LNCaP clone FGC (cell line): ENCODE results near the gene SLC29A1.

Experiments used
- DNase-seq: peaks from one replicate; pipeline ENCODE4 v3.0.0-alpha.2; 2011; ENCODE audit warnings: low read depth
- H3K4me3 ChIP-seq: 2 replicates; pipeline ENCODE4 v1.5.1; 2011; ENCODE audit warnings: mild to moderate bottlenecking, low read depth, low read length, control low read depth
- TF ChIP-seq, protein P1 (sequence below): IDR thresholded peaks from 2 replicates; pipeline ENCODE4 v1.5.1; 2012; ENCODE audit warnings: mild to moderate bottlenecking; ENCODE audit not compliant: control insufficient read depth, insufficient read depth; ENCODE audit errors: extremely low read depth

Gene SLC29A1

DNA sequence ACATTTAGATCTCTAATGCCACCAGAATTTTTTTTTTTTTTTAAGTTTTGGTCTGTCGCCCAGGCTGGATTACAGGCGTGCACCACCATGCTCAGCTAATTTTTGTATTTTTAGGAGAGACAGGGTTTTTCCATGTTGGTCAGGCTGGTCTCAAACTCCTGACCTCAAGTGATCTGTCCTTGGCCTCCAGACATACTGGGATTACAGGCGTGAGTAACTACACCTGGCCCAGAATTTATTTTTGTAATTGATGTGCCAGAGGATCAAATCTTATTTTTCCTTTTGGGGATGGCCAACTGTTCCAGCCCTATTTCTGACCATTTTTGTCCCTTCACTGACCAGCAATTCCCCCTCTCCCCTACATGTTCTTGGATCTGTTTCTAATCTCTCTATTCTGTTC lies 24.7 kb upstream of the SLC29A1 start:
- TF ChIP-seq, protein P1, sequence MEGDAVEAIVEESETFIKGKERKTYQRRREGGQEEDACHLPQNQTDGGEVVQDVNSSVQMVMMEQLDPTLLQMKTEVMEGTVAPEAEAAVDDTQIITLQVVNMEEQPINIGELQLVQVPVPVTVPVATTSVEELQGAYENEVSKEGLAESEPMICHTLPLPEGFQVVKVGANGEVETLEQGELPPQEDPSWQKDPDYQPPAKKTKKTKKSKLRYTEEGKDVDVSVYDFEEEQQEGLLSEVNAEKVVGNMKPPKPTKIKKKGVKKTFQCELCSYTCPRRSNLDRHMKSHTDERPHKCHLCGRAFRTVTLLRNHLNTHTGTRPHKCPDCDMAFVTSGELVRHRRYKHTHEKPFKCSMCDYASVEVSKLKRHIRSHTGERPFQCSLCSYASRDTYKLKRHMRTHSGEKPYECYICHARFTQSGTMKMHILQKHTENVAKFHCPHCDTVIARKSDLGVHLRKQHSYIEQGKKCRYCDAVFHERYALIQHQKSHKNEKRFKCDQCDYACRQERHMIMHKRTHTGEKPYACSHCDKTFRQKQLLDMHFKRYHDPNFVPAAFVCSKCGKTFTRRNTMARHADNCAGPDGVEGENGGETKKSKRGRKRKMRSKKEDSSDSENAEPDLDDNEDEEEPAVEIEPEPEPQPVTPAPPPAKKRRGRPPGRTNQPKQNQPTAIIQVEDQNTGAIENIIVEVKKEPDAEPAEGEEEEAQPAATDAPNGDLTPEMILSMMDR, result no peak
- H3K4me3 ChIP-seq, result no peak overlapping the region
- DNase-seq, result no peak

DNA sequence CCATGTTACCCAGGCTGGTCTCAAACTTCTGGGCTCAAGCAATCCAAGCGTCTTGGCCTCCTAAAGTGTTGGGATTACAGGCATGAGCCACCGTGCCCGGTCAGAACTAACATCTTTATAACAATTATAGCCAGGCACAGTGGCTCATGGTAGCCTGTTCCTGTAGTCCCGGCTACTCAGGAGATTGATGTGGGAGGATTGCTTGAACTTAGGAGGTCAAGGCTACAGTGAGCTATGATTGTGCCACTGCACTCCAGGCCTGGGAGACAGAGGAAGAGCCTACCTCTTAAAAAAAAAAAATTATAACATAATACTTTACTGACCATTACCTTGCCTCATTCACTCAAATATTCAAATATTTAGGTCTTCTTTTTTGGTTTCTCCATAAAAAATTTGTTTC lies 23.5 kb upstream of the SLC29A1 start:
- H3K4me3 ChIP-seq, result no peak overlapping the region
- TF ChIP-seq, protein P1, result no peak
- no peak for DNase-seq

DNA sequence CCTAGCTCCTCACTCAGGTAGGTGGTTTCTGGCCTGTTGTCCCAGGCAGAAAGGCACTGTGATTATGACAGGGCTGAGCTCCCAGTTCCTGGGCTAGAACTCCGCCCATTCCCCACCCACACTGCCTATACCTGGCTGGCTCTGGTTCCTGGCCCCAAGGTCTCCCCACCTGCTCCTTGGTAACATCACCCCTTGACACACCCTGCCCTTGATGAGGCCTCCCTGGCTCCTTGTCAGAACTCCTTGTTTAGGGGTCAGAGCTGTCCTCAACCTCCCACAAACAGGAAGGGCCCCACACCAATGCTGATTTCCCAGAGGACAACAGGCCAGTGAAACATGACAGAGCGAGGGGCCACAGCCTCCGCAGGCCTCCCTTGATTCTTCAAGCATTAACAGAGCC lies 22.2 kb upstream of the SLC29A1 start:
- no peak overlapping the region for H3K4me3 ChIP-seq
- DNase-seq, result no peak
- TF ChIP-seq, protein P1, result no peak

DNA sequence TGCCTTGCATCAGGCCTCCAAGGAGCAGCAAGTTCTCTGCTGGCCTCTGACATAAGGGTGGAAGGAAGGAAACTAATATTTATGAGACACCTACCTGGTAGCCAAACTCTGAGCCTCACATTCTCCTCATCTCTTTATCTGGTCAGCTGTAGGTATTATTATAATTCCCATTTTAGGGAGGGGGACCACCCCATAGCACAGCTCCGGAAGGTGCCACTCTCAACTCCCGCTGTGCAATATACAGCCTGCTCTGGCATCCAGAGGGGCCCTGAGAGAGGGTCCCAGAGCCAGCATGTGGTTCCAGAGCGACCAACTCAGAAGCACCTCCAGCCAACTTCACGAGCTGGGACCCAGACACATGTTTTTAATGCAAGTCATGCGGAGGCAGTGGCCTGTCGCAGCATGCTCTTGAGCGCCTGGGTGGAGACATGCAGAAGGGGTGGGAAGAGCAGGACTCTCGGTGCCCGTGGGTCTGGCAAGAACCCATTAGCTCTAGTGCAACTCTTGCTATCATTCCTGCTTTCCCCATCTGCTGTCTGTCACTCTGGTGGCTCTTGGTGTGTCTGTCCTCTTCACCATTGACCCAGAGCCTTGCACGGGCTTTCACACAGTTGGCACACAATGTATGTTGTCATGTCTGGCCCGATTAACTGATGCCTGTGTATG lies 21.6 kb upstream of the SLC29A1 start:
- DNase-seq, result no peak
- no peak overlapping the region for H3K4me3 ChIP-seq
- TF ChIP-seq, protein P1, result no peak

DNA sequence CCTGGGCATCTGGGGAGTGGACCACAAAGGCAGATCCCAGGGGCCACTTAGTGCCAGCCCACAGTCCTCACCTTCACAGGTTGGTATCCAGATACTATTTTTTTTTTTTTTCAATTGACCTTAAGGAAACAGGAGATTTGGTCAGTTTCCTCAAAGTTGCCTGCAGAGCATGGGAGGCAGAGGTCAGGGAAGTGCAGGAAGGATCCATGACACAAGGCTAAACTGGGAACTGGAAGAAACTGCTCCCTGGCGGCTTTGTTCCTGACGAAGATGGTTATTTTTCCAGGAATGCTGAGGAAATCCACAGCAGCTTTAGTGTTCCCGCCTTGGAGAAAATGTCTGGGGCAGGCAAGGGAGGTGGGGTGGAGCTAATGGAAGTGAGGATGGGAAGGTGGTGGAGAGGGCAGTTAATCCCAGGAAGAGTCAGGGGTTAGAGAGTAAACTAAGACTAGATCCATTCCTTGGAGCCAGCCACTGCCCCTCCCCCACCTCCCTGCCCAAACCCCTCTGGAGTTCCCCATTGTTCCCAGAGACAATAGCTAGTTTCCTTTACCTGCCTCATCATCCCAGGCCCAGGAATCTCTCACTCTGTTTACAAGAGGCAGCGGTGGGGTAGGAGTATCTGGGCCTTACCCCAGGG lies 20.9 kb upstream of the SLC29A1 start:
- DNase-seq, result no peak
- no peak overlapping the region for H3K4me3 ChIP-seq
- TF ChIP-seq, protein P1, result no peak

DNA sequence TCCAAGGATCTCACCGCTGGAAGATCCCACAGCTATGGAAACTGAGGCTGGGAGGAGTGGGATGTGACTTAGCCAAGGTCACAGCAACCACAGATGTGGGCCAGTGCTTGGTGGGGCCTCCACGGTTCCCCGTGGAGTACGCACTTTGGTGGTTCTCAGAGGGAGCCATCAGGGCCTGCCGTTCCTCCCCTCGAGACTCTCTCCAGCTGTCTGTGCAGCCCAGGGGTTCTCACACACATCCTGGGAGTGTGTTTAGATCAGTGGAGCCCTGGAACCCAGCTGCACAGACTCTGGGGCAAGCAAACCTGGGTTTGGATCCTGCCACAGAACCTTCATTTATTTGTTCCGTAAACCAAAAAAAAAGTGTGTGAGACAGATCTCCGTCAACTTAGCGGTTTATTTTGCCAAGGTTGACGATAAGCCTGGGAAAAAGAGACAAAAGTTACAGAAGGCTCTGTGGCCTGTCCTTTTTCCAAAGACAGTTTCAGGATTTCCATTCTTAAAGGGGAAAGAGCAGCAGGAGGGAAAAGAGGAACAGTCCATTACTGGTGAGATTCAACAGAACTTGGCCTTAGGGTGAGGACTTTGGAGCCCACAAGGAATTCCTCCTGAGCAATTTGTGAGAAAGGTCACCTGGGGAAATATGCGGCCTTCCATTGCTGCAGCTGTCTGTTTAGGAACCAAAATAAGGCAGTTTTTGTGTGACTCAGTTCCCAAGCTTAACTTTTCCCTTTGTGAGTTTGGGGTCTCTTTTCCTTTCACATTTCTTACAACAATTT lies 20.2 kb upstream of the SLC29A1 start:
- TF ChIP-seq, protein P1, result no peak
- DNase-seq, result no peak
- no peak overlapping the region for H3K4me3 ChIP-seq

DNA sequence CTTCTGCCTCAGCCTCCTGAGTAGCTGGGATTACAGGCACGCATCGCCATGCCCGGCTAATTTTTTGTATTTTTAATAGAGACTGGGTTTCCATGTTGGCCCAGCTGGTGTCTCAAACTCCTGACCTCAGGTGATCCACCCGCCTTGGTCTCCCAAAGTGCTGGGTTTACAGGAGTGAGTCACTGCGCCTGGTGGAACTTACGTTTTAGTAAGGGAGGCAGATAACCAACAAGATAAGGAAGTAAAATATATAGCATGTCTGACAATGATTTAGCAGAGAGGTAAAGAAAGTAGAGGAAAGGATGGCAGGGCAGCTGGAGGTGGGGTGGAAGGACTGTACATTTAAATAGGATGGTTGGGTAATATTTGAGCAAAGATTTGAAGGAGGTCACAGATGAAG lies 19.4 kb upstream of the SLC29A1 start:
- TF ChIP-seq, protein P1, result no peak
- no peak for DNase-seq

More for the DNA sequence above, 19.4 kb upstream of the SLC29A1 start:
- H3K4me3 ChIP-seq, result no peak overlapping the region
